GM21737 (cell line): Measurements from ENCODE around the gene EPN1.
"Not testable (repeated sequence)": the region's sequence is repeated elsewhere in the genome, so short reads cannot be mapped to it uniquely, and the experiment has no call there.

Source experiments
- ATAC-seq: cut with Tn5 transposase; IDR thresholded peaks from one replicate; pipeline ENCODE4 v1.9.1; 2021; ENCODE audit warnings: mild to moderate bottlenecking, moderate library complexity; ENCODE audit not compliant: unreplicated experiment

Gene EPN1

GRCh38 chr19:55716531-55716930 is 41.5 kb downstream of the EPN1 start:
- ATAC-seq = no peak

GRCh38 chr19:55717251-55717650 is 42.2 kb downstream of the EPN1 start:
- ATAC-seq = no peak

- ATAC-seq = not testable (repeated sequence)
These were observed 43.1 kb downstream of the EPN1 start for GRCh38 chr19:55717879-55718711.

- ATAC-seq = no peak
These were observed 45.3 kb downstream of the EPN1 start for GRCh38 chr19:55720214-55720746.

GRCh38 chr19:55720801-55721200 is 45.8 kb downstream of the EPN1 start:
- ATAC-seq = no peak

- ATAC-seq = no peak
These were observed 48.5 kb downstream of the EPN1 start for GRCh38 chr19:55723491-55723890.

- not testable (repeated sequence) for ATAC-seq
These were observed 55.4 kb downstream of the EPN1 start for GRCh38 chr19:55730378-55730777.

GRCh38 chr19:55738302-55738701 is 63.3 kb downstream of the EPN1 start, which contains the start of gene NLRP9:
NLRP9 (minus strand) TSS chr19:55738402; CDS start chr19:55738374, 28 bp downstream.
- ATAC-seq = no peak

- no peak for ATAC-seq
These were observed 75.7 kb downstream of the EPN1 start for GRCh38 chr19:55750715-55751114.

GRCh38 chr19:55753401-55753800 is 78.4 kb downstream of the EPN1 start:
- no peak for ATAC-seq

- ATAC-seq = not testable (repeated sequence)
These were observed 81.8 kb downstream of the EPN1 start for GRCh38 chr19:55756808-55757207.

GRCh38 chr19:55758797-55759196 is 83.8 kb downstream of the EPN1 start, which contains the start of gene RFPL4A:
RFPL4A (plus strand) TSS chr19:55759097; CDS start chr19:55761801, 2,704 bp downstream.
- ATAC-seq = not testable (repeated sequence)
